OCI-LY1 (cell line): ENCODE results near the gene TACC3.

Experiments used
- EZH2 ChIP-seq: fragments of 200-600 bp; sonication (generic), shearing (Covaris generic); IDR thresholded peaks from 2 replicates; pipeline ENCODE4 v1.8.0; 2017; ENCODE audit warnings: borderline replicate concordance, mixed run types, mild to moderate bottlenecking, antibody characterized with exemption, low read length, moderate library complexity, mixed read lengths
- TF ChIP-seq, protein P1 (sequence below): fragments of 200-600 bp; sonication (generic), shearing (Covaris generic); IDR thresholded peaks from 2 replicates; pipeline ENCODE4 v1.5.1; 2017; ENCODE audit warnings: mild to moderate bottlenecking, antibody characterized with exemption, low read length, moderate library complexity, mixed read lengths

DNA sequence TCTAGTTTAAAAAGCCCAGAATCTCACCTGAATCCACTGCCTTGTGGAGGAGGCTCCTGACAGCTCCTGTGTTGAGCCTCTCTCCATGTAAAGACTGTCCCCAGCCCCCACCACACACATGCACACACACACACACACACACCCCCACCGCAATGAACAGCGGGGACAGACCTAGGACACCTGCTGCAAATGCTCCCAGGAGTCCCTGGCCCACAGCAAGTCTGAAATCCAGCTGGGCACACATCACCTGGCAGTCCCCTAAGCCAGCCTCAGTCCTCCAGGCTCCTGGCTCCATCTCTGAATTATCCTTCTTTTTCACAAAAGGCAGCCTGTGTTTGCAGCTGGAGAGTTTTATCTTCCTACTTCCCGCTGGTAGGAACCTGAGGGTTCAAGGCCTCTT lies 30.6 kb upstream of the TACC3 start:
- TF ChIP-seq EZH2, result no peak
- TF ChIP-seq, protein P1, sequence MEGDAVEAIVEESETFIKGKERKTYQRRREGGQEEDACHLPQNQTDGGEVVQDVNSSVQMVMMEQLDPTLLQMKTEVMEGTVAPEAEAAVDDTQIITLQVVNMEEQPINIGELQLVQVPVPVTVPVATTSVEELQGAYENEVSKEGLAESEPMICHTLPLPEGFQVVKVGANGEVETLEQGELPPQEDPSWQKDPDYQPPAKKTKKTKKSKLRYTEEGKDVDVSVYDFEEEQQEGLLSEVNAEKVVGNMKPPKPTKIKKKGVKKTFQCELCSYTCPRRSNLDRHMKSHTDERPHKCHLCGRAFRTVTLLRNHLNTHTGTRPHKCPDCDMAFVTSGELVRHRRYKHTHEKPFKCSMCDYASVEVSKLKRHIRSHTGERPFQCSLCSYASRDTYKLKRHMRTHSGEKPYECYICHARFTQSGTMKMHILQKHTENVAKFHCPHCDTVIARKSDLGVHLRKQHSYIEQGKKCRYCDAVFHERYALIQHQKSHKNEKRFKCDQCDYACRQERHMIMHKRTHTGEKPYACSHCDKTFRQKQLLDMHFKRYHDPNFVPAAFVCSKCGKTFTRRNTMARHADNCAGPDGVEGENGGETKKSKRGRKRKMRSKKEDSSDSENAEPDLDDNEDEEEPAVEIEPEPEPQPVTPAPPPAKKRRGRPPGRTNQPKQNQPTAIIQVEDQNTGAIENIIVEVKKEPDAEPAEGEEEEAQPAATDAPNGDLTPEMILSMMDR, result no peak
